WERI-Rb-1 (cell line): Measurements from ENCODE around the gene LHFPL6.

Source experiments
- DNase-seq: peaks from one replicate; pipeline ENCODE4 v3.0.0-alpha.2; 2020
- H3K27ac ChIP-seq: fragments of 250-450 bp; sonication (Bioruptor Pico); 2 replicates; pipeline ENCODE4 v1.5.1; 2020; ENCODE audit warnings: mild to moderate bottlenecking, moderate library complexity
- H3K27me3 ChIP-seq: fragments of 250-450 bp; sonication (Bioruptor Pico); 2 replicates; pipeline ENCODE4 v1.5.1; 2021; ENCODE audit warnings: mild to moderate bottlenecking, low read depth, moderate library complexity; ENCODE audit not compliant: insufficient read depth, severe bottlenecking
- H3K36me3 ChIP-seq: fragments of 250-450 bp; sonication (Bioruptor Pico); 2 replicates; pipeline ENCODE4 v1.5.1; 2020; ENCODE audit warnings: mild to moderate bottlenecking, moderate library complexity
- H3K4me3 ChIP-seq: 2 replicates; pipeline ENCODE4 v1.5.1; 2011; ENCODE audit warnings: low read depth, mild to moderate bottlenecking, control low read depth, low read length
- H3K9me3 ChIP-seq: fragments of 250-450 bp; sonication (Bioruptor Pico); 2 replicates; pipeline ENCODE4 v1.5.1; 2021; ENCODE audit warnings: mild to moderate bottlenecking, moderate library complexity; ENCODE audit not compliant: severe bottlenecking
- TF ChIP-seq, protein P1 (sequence below): IDR thresholded peaks from 2 replicates; pipeline ENCODE4 v1.5.1; 2011; ENCODE audit warnings: low read depth, mild to moderate bottlenecking, control low read depth, inconsistent platforms, low read length

The LHFPL6 gene

DNA sequence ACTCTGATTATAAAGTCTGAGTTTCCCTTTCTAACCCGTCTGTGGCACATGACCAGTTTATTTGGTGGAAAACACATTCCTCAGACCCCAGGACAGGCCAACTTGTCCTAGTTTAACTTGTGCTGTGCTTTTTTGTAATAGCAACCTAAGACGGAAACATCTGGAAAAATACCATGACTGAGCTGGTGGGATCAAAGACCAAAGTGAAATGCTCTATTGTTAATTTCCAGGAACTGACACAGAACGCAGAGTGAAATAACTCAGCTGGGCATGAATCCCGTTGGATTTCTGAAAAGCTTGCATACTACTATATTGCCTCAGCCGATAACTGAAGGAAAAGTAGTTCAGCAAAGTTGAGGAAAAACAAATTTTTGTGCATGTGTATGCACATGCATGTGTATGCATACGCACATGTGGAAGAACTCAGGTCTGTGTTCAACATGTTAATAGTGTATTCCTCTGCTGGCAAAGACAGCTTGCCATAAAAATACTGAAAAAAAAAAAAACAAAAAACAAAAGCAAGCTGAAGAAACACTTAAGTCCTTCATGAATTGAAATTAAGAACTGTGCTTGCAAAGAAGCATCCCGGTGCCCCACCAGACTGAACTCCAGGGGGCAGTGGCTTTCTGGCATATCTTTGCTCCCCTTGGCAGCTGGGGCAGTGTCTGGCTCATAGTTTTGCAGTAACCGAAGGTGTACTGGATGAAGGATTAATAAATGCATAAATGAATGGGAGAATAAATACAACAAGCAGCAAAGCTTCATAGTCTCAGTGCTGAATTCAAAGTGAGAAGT lies 187.8 kb downstream of the LHFPL6 start:
- peak; percentile 40 for DNase-seq
- H3K27me3 ChIP-seq, result no peaks in the 10 kb centered on the region

GRCh38 chr13:39414339-39414738 lies 188.7 kb downstream of the LHFPL6 start:
- H3K27ac ChIP-seq, result no peak overlapping the region
- no peaks in the 10 kb centered on the region for H3K27me3 ChIP-seq
- no peaks in the 10 kb centered on the region for H3K9me3 ChIP-seq
- no peak overlapping the region for H3K4me3 ChIP-seq
- TF ChIP-seq, protein P1, sequence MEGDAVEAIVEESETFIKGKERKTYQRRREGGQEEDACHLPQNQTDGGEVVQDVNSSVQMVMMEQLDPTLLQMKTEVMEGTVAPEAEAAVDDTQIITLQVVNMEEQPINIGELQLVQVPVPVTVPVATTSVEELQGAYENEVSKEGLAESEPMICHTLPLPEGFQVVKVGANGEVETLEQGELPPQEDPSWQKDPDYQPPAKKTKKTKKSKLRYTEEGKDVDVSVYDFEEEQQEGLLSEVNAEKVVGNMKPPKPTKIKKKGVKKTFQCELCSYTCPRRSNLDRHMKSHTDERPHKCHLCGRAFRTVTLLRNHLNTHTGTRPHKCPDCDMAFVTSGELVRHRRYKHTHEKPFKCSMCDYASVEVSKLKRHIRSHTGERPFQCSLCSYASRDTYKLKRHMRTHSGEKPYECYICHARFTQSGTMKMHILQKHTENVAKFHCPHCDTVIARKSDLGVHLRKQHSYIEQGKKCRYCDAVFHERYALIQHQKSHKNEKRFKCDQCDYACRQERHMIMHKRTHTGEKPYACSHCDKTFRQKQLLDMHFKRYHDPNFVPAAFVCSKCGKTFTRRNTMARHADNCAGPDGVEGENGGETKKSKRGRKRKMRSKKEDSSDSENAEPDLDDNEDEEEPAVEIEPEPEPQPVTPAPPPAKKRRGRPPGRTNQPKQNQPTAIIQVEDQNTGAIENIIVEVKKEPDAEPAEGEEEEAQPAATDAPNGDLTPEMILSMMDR, result no peak
- H3K36me3 ChIP-seq, result no peaks in the 10 kb centered on the region
- no peak for DNase-seq

More for the DNA sequence above, 187.8 kb downstream of the LHFPL6 start:
- Histone ChIP-seq H3K9me3 (no peaks in the 10 kb centered on the region), H3K36me3 (no peaks in the 10 kb centered on the region), H3K4me3 (no peak overlapping the region), H3K27ac (no peak overlapping the region)
- TF ChIP-seq, protein P1, result peak; percentile 42; the same call in 1 of the 2 replicates

GRCh38 chr13:39411511-39411910 lies 191.5 kb downstream of the LHFPL6 start:
- Histone ChIP-seq H3K9me3 (no peaks in the 10 kb centered on the region), H3K36me3 (no peaks in the 10 kb centered on the region), H3K27ac (no peak overlapping the region), H3K4me3 (no peak overlapping the region), H3K27me3 (no peaks in the 10 kb centered on the region)
- TF ChIP-seq, protein P1, result no peak
- no peak for DNase-seq

DNA sequence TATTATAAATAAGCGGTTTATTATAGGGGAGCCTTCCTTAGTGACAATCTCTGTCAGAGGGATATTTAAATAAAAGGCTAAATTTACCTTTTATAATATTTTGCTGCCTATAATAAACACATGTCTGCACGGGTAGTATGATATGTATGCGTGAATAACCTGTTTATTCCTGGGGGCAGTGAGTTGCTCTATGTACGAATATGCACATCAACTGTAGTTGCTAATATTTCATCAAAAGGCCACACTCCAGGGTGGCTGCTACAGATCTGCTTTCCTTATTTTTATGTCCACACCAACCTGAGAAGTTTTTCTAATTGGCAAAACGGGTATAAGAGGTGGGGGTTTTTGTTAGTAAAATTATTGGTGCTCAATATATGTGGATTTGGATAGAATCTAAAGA lies 192.0 kb downstream of the LHFPL6 start:
- TF ChIP-seq, protein P1, result no peak
- Histone ChIP-seq H3K36me3 (no peaks in the 10 kb centered on the region), H3K4me3 (no peak overlapping the region), H3K27ac (no peak overlapping the region), H3K9me3 (no peaks in the 10 kb centered on the region), H3K27me3 (no peaks in the 10 kb centered on the region)
- DNase-seq, result no peak

- no peak for DNase-seq
These were observed 192.7 kb downstream of the LHFPL6 start for GRCh38 chr13:39410096-39410901.

More at GRCh38 chr13:39410096-39410901, 192.7 kb downstream of the LHFPL6 start:
- Histone ChIP-seq H3K36me3 (no peaks in the 10 kb centered on the region), H3K9me3 (no peaks in the 10 kb centered on the region), H3K4me3 (no peak overlapping the region), H3K27ac (no peak overlapping the region), H3K27me3 (no peaks in the 10 kb centered on the region)
- TF ChIP-seq, protein P1, result no peak
